ENCODE results near the gene LRRC25.

DNA sequence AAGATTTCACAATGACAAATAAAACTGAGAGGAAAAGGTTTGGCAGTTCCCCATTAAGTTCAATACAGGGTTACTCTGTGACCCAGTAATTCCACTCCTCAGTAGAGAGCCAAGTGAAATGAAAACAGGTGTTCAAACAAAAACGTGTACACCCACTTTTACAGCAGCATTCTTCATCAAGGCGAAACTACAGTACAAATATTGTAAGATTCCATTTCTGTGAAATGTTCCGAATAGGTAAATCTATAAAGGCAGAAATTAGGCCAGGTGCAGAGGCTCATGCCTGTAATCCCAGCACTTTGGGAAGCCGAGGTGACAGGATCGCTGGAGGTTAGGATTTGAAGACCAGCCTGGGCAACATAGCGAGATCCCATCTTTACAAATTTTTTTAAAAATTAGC is 20.4 kb downstream of the LRRC25 start:
- TF ChIP-seq HDGF (IDR thresholded peaks at IDR 0.05; ENCODE audit: borderline replicate concordance) (no peak), LEF1 (IDR thresholded peaks at IDR 0.05; ENCODE audit: borderline replicate concordance) (no peak), BHLHE40 (IDR thresholded peaks at IDR 0.05; ENCODE audit: borderline replicate concordance) (no peak), PKNOX1 (IDR thresholded peaks at IDR 0.05) (no peak), L3MBTL2 (conservative IDR thresholded peaks at IDR 0.05) (no peak), SUZ12 (IDR thresholded peaks at IDR 0.05) (no peak), TARDBP (IDR thresholded peaks at IDR 0.05) (no peak), FOXM1 (IDR thresholded peaks at IDR 0.05; ENCODE audit: borderline replicate concordance) (no peak), SP1 (IDR thresholded peaks at IDR 0.05) (no peak), FOXK2 (IDR thresholded peaks at IDR 0.05) (no peak)
